ENCODE data around the gene MACROD2.

- TF ChIP-seq, protein P1, sequence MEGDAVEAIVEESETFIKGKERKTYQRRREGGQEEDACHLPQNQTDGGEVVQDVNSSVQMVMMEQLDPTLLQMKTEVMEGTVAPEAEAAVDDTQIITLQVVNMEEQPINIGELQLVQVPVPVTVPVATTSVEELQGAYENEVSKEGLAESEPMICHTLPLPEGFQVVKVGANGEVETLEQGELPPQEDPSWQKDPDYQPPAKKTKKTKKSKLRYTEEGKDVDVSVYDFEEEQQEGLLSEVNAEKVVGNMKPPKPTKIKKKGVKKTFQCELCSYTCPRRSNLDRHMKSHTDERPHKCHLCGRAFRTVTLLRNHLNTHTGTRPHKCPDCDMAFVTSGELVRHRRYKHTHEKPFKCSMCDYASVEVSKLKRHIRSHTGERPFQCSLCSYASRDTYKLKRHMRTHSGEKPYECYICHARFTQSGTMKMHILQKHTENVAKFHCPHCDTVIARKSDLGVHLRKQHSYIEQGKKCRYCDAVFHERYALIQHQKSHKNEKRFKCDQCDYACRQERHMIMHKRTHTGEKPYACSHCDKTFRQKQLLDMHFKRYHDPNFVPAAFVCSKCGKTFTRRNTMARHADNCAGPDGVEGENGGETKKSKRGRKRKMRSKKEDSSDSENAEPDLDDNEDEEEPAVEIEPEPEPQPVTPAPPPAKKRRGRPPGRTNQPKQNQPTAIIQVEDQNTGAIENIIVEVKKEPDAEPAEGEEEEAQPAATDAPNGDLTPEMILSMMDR (IDR thresholded peaks at IDR 0.05), result no peak
- TF ChIP-seq EP300 (IDR thresholded peaks at IDR 0.05), result no peak
Observed at GRCh38 chr20:15575255-15575654, 1579.9 kb downstream of the MACROD2 start.

All from ovary (tissue), 3 donors.